T-helper 22 cell (primary cell): Measurements from ENCODE around the gene PHF13.

Source experiments
- DNase-seq: peaks from one replicate; pipeline ENCODE4 v3.0.0-alpha.2; 2020; ENCODE audit warnings: low read depth

Gene PHF13

DNA sequence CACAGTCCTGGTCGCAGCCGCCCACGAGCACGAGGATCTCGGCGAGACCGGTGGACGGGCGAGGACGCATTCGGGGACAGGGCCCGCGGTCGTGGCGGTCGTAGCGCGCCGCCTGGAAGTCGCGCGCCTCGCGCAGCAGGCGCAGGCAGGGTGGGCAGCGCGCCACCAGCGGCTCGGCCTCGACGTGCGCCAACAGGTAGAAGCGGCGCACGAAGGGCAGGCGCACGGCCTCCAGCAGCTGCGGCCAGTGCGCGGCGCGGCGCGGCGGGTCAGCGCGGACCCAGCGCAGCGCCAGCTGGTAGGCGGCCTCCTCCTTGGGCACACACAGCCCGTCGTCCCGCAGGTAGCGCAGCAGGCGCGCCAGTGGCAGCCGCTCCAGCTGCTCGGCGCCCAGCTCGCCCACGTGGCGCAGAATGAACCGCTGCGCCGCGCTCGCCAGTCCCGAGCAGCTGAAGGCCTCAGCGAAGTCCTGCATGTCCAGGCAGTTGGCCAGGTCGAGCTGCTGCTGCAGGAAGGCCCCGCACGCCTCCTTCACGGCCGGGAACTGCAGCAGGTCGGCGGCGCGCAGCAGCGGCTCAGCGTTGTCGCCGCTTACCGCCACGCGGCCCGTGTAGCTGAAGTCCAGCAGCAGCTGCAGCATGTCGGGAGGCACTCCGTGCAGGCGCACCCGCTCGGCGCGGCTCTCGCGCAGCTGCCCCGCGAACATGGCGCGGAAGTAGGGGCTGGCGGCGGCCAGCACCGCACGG, 11.4 kb upstream of the PHF13 start:
- DNase-seq = no peak

- peak; percentile 75 for DNase-seq
These were observed 10.8 kb upstream of the PHF13 start, which contains the start of gene KLHL21 for GRCh38 chr1:6602669-6603237. TSS of gene KLHL21 (minus strand) at chr1:6602869. CDS start at chr1:6602817, 52 bp downstream.

- DNase-seq = peak; percentile 39
These were observed 10.2 kb upstream of the PHF13 start for GRCh38 chr1:6603238-6603914.

- no peak for DNase-seq
These were observed 9.5 kb upstream of the PHF13 start for GRCh38 chr1:6603915-6604558.

- DNase-seq = no peak
These were observed 730 bp upstream of the PHF13 start for GRCh38 chr1:6612641-6613360.

GRCh38 chr1:6614019-6614928, 743 bp downstream of the PHF13 start:
- DNase-seq = peak; percentile 59

DNA sequence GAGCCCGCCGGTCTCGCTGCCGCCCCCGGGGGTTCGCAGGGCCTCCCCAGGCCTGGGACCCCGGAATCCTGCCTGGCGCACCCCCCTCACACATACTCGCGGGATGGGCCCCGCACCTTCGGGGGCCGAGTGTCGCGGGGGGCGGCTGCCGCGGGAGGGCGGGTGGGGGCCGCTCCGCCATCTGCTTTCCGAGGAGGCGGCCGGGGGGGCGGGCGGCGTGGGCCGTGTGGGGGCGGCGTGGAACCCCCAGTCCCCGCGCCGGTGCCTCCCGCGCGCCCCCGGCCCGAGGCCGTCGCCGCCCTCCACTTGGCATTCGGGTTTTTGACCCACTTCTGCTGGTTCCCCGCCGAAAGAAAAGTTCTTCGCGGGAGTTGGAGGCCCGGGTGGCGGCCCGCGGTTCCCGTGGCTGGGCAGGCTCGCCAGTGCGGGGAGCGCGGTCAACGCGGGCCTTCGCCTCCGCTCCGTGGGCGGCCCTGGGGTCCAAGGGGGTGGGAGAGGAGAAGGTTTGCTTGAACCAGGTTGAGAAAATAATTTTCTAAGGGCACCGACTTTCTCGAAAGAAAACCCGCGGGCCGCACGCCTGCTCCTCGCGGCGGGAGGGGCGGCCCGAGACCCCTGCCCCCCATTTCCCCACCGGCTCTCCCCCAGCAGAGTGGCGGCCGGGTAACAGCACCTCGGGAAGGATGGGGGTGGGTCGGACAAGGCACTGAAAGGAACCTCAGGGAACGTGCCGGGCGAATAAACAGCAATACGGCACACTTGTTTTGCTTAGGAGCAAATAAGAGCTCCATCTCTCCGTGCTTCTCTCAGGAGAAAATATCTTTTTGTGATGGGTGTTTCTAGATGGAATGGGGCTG, 1.6 kb downstream of the PHF13 start:
- DNase-seq = no peak

- DNase-seq = no peak
These were observed 5.5 kb downstream of the PHF13 start for GRCh38 chr1:6619045-6619444.

GRCh38 chr1:6621429-6622391, 8.2 kb downstream of the PHF13 start:
- no peak for DNase-seq

DNA sequence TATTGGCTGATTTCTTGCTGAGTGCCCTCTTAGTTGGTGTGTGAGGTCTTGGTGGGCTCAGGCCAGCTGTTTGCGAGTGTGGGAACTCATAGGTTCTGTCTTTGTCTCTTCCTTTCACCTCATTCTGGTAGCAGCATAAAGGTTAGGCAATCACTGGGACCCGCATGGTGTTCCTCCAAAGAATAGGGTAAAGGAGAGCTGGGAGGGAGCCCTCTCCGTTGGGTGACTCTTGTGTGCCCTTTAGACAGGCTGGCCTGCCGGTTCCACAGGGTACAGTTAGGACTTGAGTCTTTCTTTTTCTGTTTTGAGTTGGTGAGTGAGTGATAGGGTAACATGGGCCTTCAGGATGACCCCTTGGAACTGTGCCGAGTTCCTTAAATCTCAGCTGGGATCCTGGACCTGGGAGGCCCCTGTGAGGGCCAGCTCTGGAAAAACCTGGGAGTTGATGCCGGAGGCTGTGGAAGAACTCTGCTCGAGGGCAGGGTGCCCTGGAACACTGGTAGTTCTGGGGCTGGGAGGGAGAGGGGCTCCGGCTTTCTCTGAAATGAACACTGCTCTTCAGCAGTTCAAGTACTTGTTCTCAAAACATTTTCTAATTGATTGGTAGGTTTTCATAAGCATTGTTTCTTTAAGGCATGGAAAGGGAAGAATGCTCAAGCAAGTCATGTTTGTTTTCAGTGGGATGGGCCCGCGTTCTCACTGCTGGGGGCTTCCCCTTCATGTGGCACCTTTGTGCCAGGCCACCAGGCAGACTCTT, 9.0 kb downstream of the PHF13 start:
- no peak for DNase-seq

DNA sequence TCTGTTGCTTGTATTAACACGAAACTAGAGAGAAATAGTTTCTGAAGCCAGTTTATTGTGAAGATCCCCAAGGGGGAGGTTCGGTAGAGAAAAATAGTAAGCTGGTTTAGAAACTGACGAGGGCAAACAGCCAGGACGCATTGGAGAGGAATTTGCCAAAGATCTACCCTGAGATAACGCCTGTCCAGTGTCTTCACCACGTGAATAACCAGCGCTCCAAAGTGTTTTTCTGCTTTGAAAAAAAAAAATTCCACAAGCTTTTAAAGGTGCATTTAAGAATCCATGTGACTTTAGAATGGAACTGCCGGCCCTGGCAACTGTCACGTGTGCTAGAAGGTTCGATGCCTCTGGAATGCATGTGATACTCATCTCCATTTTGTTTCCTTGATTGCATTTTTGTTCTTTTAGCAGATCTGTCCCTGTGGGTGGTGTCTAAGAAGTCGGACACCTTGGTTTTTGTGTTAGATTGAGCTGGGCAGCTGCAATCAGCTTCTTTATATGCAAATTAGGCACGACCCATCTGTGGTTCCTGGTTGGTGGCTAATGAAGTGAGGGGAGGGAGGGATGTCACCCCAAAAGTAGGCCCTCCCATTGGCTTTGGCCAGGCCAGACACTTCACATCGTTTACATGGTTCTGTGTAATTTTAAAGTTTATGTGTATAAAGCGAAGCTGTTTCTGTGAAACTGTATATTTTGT, 9.9 kb downstream of the PHF13 start:
- DNase-seq = no peak

DNA sequence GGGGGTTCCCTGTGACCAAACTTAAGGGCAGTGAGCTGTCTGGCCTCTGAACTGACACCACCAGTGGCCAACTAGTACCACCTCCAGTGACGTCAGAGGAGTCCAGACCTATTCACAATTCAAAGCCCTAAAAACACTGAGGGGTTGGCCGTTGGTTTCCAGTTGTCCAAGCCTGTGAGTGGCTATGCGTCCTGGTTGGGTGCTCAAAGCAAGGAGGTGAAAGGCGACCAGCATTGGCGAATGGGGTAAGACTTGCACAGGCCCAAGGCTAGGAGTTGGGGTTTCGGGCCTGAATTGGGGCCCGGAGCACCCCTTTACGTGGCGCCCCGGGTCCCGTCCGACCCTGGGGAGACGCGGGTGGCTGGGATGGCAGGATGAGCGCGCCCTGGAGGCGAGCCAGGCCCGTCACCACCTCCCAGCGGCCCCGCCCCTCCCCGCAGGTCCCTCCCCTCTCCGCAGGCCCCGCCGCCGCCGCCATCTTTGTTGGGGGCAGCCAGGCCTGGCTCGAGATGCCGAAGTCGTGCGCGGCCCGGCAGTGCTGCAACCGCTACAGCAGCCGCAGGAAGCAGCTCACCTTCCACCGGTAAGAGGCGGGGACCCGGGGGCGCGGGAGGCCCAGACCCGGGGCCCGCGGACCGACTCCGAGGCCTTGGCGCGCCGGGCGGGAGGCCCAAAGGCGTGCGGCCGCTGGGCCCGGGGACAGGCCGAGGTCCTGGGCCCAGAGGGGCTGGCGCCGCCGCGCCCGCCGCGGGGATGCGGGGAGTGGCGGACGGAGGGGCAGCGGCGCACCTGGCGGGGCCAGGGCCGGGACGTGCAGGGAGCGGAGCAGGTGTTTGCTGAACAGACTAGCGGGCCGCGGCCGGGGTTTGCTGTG, 11.4 kb downstream of the PHF13 start, which contains the start of gene THAP3:
TSS of gene THAP3 (plus strand) at position 159 of the 874 bp plus-strand sequence. CDS start at position 510, 351 bp downstream.
- DNase-seq = peak; percentile 87

- no peak for DNase-seq
These were observed 12.1 kb downstream of the PHF13 start for GRCh38 chr1:6625584-6626149.

DNA sequence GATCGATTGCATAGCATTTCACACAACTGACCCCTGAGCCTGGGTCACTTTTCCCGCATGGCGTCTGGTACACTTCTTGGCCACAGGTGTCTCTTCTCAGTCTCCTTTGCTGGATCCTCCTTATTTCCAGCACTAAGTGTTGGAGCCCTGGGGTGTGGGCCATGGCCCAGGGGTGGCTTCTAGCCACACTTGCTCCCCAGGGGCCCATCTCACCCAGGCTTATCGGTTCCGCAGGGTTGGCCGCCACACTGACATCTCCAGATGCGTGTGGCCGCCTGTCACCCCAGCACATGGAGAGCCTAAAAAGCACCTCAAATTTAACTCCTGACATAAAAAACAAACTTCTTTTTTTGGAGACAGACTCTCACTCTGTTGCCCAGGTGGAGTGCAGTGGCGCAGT, 13.5 kb downstream of the PHF13 start:
- no peak for DNase-seq

DNA sequence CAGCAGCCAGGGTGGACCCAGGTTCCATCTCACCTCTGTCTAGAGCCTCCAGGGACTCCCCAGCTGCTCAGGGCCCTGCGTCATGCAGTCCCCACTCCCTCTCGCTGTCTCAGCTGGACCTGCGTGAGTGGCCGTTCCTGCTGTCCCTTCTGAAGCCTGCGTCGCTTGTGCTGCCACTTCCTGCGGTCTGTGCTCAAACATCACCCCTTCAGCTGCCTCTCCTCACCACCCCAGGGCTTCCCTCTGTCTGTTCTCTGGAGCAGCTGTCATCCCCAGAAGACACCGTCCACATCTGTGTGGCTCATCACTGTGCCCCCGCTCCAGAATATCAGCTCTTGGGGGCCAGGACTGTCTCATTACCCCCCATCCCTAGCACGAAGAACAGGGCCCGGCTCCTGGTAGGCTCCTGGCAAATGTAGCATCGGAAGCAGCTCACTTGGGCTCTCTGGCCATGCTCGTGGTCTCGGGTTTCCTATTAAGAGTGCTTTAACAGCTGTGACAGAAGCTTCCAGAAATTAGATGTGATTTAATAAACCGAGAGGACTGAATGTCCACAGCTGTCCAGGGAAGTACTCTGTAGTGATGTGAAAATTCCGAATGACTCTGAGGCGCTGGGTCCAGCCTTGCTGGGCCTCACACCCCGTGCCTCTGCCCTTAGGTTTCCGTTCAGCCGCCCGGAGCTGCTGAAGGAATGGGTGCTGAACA, 14.5 kb downstream of the PHF13 start:
- no peak for DNase-seq
